Measurements from ENCODE around the gene CCDC136.

Gene CCDC136

GRCh38 chr7:128841921-128842673 is 50.3 kb downstream of the CCDC136 start:
- Mint-ChIP-seq H3K36me3 (no peaks in the 10 kb centered on the region), H3K4me3 (no peak overlapping the region), H3K27ac (no peak overlapping the region), H3K9me3 (no peaks in the 10 kb centered on the region), H3K4me1 (no peaks in the 10 kb centered on the region), H3K27me3 (no peaks in the 10 kb centered on the region)

GRCh38 chr7:128842674-128843641 is 51.2 kb downstream of the CCDC136 start:
- Mint-ChIP-seq H3K27ac (no peak overlapping the region), H3K9me3 (no peaks in the 10 kb centered on the region), H3K4me3 (no peak overlapping the region), H3K36me3 (no peaks in the 10 kb centered on the region), H3K4me1 (no peaks in the 10 kb centered on the region), H3K27me3 (no peaks in the 10 kb centered on the region)

GRCh38 chr7:128843938-128844621 is 52.3 kb downstream of the CCDC136 start:
- Mint-ChIP-seq H3K27ac (no peak overlapping the region), H3K36me3 (no peaks in the 10 kb centered on the region), H3K4me3 (no peak overlapping the region), H3K27me3 (no peaks in the 10 kb centered on the region), H3K9me3 (no peaks in the 10 kb centered on the region), H3K4me1 (no peaks in the 10 kb centered on the region)

GRCh38 chr7:128844777-128845311 is 53.1 kb downstream of the CCDC136 start:
- H3K9me3 Mint-ChIP-seq, result no peaks in the 10 kb centered on the region
- H3K27ac Mint-ChIP-seq, result no peak overlapping the region
- no peaks in the 10 kb centered on the region for H3K36me3 Mint-ChIP-seq
- H3K4me3 Mint-ChIP-seq, result no peak overlapping the region
- H3K27me3 Mint-ChIP-seq, result no peaks in the 10 kb centered on the region
- H3K4me1 Mint-ChIP-seq, result no peaks in the 10 kb centered on the region

GRCh38 chr7:128845475-128845874 is 53.7 kb downstream of the CCDC136 start:
- no peaks in the 10 kb centered on the region for H3K36me3 Mint-ChIP-seq
- no peaks in the 10 kb centered on the region for H3K4me1 Mint-ChIP-seq
- no peak overlapping the region for H3K4me3 Mint-ChIP-seq
- H3K9me3 Mint-ChIP-seq, result no peaks in the 10 kb centered on the region
- H3K27ac Mint-ChIP-seq, result no peak overlapping the region
- no peaks in the 10 kb centered on the region for H3K27me3 Mint-ChIP-seq

GRCh38 chr7:128845987-128846386 is 54.2 kb downstream of the CCDC136 start:
- Mint-ChIP-seq H3K27me3 (no peaks in the 10 kb centered on the region), H3K4me1 (no peaks in the 10 kb centered on the region), H3K27ac (no peak overlapping the region), H3K4me3 (no peak overlapping the region), H3K9me3 (no peaks in the 10 kb centered on the region), H3K36me3 (no peaks in the 10 kb centered on the region)

GRCh38 chr7:128846781-128847444 is 55.1 kb downstream of the CCDC136 start:
- Mint-ChIP-seq H3K9me3 (no peaks in the 10 kb centered on the region), H3K4me3 (no peak overlapping the region), H3K27me3 (no peaks in the 10 kb centered on the region), H3K36me3 (no peaks in the 10 kb centered on the region), H3K27ac (no peak overlapping the region), H3K4me1 (no peaks in the 10 kb centered on the region)

- Mint-ChIP-seq H3K4me1 (no peaks in the 10 kb centered on the region), H3K27me3 (no peaks in the 10 kb centered on the region), H3K4me3 (no peak overlapping the region), H3K27ac (no peak overlapping the region), H3K36me3 (no peaks in the 10 kb centered on the region), H3K9me3 (no peaks in the 10 kb centered on the region)
Observed at GRCh38 chr7:128847721-128848211, 56.0 kb downstream of the CCDC136 start.

GRCh38 chr7:128848289-128849155 is 56.8 kb downstream of the CCDC136 start:
- H3K9me3 Mint-ChIP-seq, result no peaks in the 10 kb centered on the region
- H3K4me3 Mint-ChIP-seq, result no peak overlapping the region

GRCh38 chr7:128849156-128849515 is 57.4 kb downstream of the CCDC136 start:
- Mint-ChIP-seq H3K27me3 (no peaks in the 10 kb centered on the region), H3K9me3 (no peaks in the 10 kb centered on the region), H3K27ac (no peak overlapping the region), H3K4me1 (no peaks in the 10 kb centered on the region), H3K4me3 (no peak overlapping the region), H3K36me3 (no peaks in the 10 kb centered on the region)

More at GRCh38 chr7:128848289-128849155, 56.8 kb downstream of the CCDC136 start:
- no peaks in the 10 kb centered on the region for H3K36me3 Mint-ChIP-seq
- no peaks in the 10 kb centered on the region for H3K27me3 Mint-ChIP-seq
- H3K27ac Mint-ChIP-seq, result no peak overlapping the region
- H3K4me1 Mint-ChIP-seq, result no peaks in the 10 kb centered on the region

GRCh38 chr7:128849804-128850490 is 58.2 kb downstream of the CCDC136 start:
- H3K27me3 Mint-ChIP-seq, result no peaks in the 10 kb centered on the region
- no peaks in the 10 kb centered on the region for H3K36me3 Mint-ChIP-seq
- H3K4me3 Mint-ChIP-seq, result no peak overlapping the region
- no peaks in the 10 kb centered on the region for H3K9me3 Mint-ChIP-seq
- no peaks in the 10 kb centered on the region for H3K4me1 Mint-ChIP-seq
- no peak overlapping the region for H3K27ac Mint-ChIP-seq

- Mint-ChIP-seq H3K4me1 (no peaks in the 10 kb centered on the region), H3K36me3 (no peaks in the 10 kb centered on the region), H3K9me3 (no peaks in the 10 kb centered on the region), H3K27ac (no peak overlapping the region), H3K27me3 (no peaks in the 10 kb centered on the region), H3K4me3 (no peak overlapping the region)
Observed at GRCh38 chr7:128852537-128853254, 60.9 kb downstream of the CCDC136 start.

GRCh38 chr7:128853799-128854198 is 62.0 kb downstream of the CCDC136 start:
- Mint-ChIP-seq H3K9me3 (no peaks in the 10 kb centered on the region), H3K27ac (no peak overlapping the region), H3K4me1 (no peaks in the 10 kb centered on the region), H3K27me3 (no peaks in the 10 kb centered on the region), H3K4me3 (no peak overlapping the region), H3K36me3 (no peaks in the 10 kb centered on the region)

Measured in activated naive CD4-positive, alpha-beta T cell treated with anti-CD3 and anti-CD28 coated beads, Interleukin-2, amount 50 U/mL, for 24 hours (primary cell).